PC-3 (cell line): Measurements from ENCODE around the gene CPLX4. TPM values are rescaled to one million over a fixed set of nuclear protein-coding genes. Genes with fewer than 3 reads are reported as not detected.

Experiments used
- ATAC-seq: fragments of 200-7000 bp; cut with Tn5 transposase; 2 replicates; pipeline ENCODE4 v1.9.1; 2020; ENCODE audit warnings: mild to moderate bottlenecking, moderate library complexity
- BruUV-seq: library from RNA; stranded (reverse); fragments of 400-500 nt; replicated peaks from 2 replicates; lab custom pipeline; 2021; lab: Mats Ljungman, UMichigan
- CTCF ChIA-PET: fragments of 300-600 bp; sonication (Branson Sonifier 250); formaldehyde crosslinking; loops from one replicate; lab custom pipeline; 2022; ENCODE audit warnings: antibody characterized with exemption; lab: Charles Lee
- POLR2A ChIA-PET: fragments of 300-600 bp; sonication (Branson Sonifier 250); formaldehyde crosslinking; loops from one replicate; lab custom pipeline; 2022; ENCODE audit warnings: antibody characterized with exemption; ENCODE audit not compliant: unreplicated experiment; lab: Charles Lee
- DNase-seq: peaks from one replicate; pipeline ENCODE4 v3.0.0-alpha.2; 2015
- H2AFZ ChIP-seq: fragments of 300-600 bp; sonication (generic); 2 replicates; pipeline ENCODE4 v1.6.0; 2016; ENCODE audit warnings: antibody characterized with exemption, low read length
- H3F3A ChIP-seq: fragments of 300-600 bp; sonication (generic); one replicate; pipeline ENCODE4 v1.6.0; 2017; ENCODE audit warnings: antibody characterized with exemption, low read length, control low read depth, mild to moderate bottlenecking; ENCODE audit not compliant: unreplicated experiment
- H3K27ac ChIP-seq: fragments of 300-600 bp; sonication (generic); 2 replicates; pipeline ENCODE4 v1.5.1; 2016; ENCODE audit warnings: mild to moderate bottlenecking, low read length
- H3K27me3 ChIP-seq: fragments of 300-600 bp; sonication (generic); 2 replicates; pipeline ENCODE4 v1.6.1; 2016; ENCODE audit warnings: low read length, mixed read lengths
- H3K36me3 ChIP-seq: fragments of 300-600 bp; sonication (generic); 2 replicates; pipeline ENCODE4 v1.6.1; 2016; ENCODE audit warnings: low read depth, mixed run types, low read length, mixed read lengths
- H3K4me1 ChIP-seq: fragments of 300-600 bp; sonication (generic); 2 replicates; pipeline ENCODE4 v1.5.1; 2016; ENCODE audit warnings: low read length; ENCODE audit not compliant: insufficient read depth
- H3K4me2 ChIP-seq: fragments of 300-600 bp; sonication (generic); 2 replicates; pipeline ENCODE4 v1.6.0; 2016; ENCODE audit warnings: low read length
- H3K4me3 ChIP-seq: fragments of 300-600 bp; sonication (generic); 2 replicates; pipeline ENCODE4 v1.5.1; 2016; ENCODE audit warnings: mild to moderate bottlenecking, low read length, mixed read lengths
- H3K79me2 ChIP-seq: fragments of 300-600 bp; sonication (generic); 2 replicates; pipeline ENCODE4 v1.6.1; 2017; ENCODE audit warnings: low read length, mixed read lengths
- H3K9ac ChIP-seq: fragments of 300-600 bp; sonication (generic); 2 replicates; pipeline ENCODE4 v1.6.0; 2016; ENCODE audit warnings: mild to moderate bottlenecking, low read length
- H3K9me2 ChIP-seq: fragments of 300-600 bp; sonication (generic); replicated peaks from 2 replicates; pipeline ENCODE4 v1.6.1; 2016; ENCODE audit warnings: mixed run types, low read length, mixed read lengths
- H3K9me3 ChIP-seq: fragments of 300-600 bp; sonication (generic); 2 replicates; pipeline ENCODE4 v1.6.1; 2016; ENCODE audit warnings: low read length, mixed read lengths
- H4K20me1 ChIP-seq: fragments of 300-600 bp; sonication (generic); 2 replicates; pipeline ENCODE4 v1.6.1; 2016; ENCODE audit warnings: low read length, mixed read lengths
- EZH2 ChIP-seq: fragments of 300-600 bp; sonication (generic); IDR thresholded peaks from one replicate; pipeline ENCODE4 v1.6.1; 2017; ENCODE audit warnings: antibody characterized with exemption, mild to moderate bottlenecking, low read length; ENCODE audit not compliant: unreplicated experiment
- EZH2phosphoT487 ChIP-seq: fragments of 300-600 bp; sonication (generic); IDR thresholded peaks from 2 replicates; pipeline ENCODE4 v1.6.1; 2018; ENCODE audit warnings: mild to moderate bottlenecking, antibody characterized with exemption, low read length, borderline replicate concordance
- intact Hi-C: fragments of 100-400 bp; cut with micrococcal nuclease; formaldehyde crosslinking; loops from 2 replicates; pipeline ENCODE4 v1.9.0; 2023
- total RNA-seq: library from RNA; depleted of rRNA; stranded (reverse); fragments of >200 nt; gene quantifications from 2 replicates; pipeline ENCODE4 v1.2.3, GENCODE V29; 2014
- TF ChIP-seq, protein P1 (sequence below): fragments of 300-600 bp; sonication (generic); conservative IDR thresholded peaks from 2 replicates; pipeline ENCODE4 v1.5.1; 2017; ENCODE audit warnings: antibody characterized with exemption, low read depth, mild to moderate bottlenecking, low read length

Gene CPLX4
- total RNA-seq, 1 experiment from 2014 or later, result not detected

DNA sequence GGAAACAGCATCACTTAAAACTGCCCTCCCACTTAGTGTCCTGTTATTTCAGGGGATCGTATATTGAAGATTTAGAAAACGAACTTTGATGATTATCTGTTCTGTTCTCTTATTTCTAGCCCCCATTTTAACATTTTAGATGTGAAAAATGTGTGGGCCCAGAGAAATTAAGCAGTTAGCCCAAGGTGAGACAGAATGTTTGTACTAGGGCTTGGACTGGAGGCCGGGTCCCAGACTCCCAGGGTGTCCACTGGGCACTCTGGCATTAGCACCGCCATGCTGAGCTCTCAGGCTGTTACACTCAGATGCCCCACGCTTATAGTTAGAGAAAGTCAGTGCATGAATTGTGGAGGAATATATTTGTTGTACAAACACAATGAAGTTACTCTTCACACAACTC is 39.7 kb downstream of the CPLX4 start:
- Histone ChIP-seq H3K36me3 (no peaks in the 10 kb centered on the region), H3K27me3 (peaks cover 27% of the 10 kb centered on the region), H3K4me2 (no peak overlapping the region), H3K9me3 (no peaks in the 10 kb centered on the region), H3K9ac (no peak overlapping the region), H3F3A (no peaks in the 10 kb centered on the region), H3K9me2 (no peaks in the 10 kb centered on the region), H3K79me2 (no peaks in the 10 kb centered on the region), H2AFZ (no peak overlapping the region), H3K4me1 (no peaks in the 10 kb centered on the region), H4K20me1 (no peaks in the 10 kb centered on the region), H3K27ac (no peak overlapping the region), H3K4me3 (no peak overlapping the region)
- ChIA-PET POLR2A (no interaction called here), CTCF (interaction anchor here (0.6 kb wide), 1 partner anchor 124 kb away, joined by 3 read pairs; no protein-coding TSS in a partner anchor)
- ATAC-seq, result no peak
- TF ChIP-seq, protein P1, sequence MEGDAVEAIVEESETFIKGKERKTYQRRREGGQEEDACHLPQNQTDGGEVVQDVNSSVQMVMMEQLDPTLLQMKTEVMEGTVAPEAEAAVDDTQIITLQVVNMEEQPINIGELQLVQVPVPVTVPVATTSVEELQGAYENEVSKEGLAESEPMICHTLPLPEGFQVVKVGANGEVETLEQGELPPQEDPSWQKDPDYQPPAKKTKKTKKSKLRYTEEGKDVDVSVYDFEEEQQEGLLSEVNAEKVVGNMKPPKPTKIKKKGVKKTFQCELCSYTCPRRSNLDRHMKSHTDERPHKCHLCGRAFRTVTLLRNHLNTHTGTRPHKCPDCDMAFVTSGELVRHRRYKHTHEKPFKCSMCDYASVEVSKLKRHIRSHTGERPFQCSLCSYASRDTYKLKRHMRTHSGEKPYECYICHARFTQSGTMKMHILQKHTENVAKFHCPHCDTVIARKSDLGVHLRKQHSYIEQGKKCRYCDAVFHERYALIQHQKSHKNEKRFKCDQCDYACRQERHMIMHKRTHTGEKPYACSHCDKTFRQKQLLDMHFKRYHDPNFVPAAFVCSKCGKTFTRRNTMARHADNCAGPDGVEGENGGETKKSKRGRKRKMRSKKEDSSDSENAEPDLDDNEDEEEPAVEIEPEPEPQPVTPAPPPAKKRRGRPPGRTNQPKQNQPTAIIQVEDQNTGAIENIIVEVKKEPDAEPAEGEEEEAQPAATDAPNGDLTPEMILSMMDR, result no peak
- no peak for TF ChIP-seq EZH2
- TF ChIP-seq EZH2phosphoT487, result no peak
- intact Hi-C loops, result no loop called here
- no TSS peak for BruUV-seq
- DNase-seq, result no peak

DNA sequence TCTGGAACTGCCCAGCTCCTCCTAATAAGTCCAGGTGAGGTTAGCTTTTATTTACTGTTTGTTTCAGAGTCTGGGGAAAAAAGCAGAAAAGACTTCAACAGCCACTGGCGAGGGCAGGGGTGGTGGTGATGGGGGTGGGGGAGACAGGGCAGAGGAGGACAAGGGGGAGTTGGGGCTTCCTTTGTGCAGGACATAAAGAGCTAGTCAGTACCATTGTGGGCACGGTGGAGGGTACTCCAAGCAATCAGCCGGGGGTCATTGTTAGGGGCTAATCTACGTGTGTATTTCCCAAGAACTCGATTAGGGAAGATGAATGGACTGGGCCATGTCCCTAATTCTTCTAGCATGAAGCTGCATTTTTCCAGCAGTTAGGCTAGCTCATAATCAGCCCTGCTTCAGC is 42.4 kb downstream of the CPLX4 start:
- H3K9me3 ChIP-seq, result no peaks in the 10 kb centered on the region
- H4K20me1 ChIP-seq, result no peaks in the 10 kb centered on the region
- ChIA-PET POLR2A (interaction anchor here (0.7 kb wide), 1 partner anchor 1382 kb away, joined by 3 read pairs; no protein-coding TSS in a partner anchor), CTCF (no interaction called here)
- TF ChIP-seq EZH2, result no peak
- TF ChIP-seq EZH2phosphoT487, result no peak
- TF ChIP-seq, protein P1, result no peak
- H3K4me3 ChIP-seq, result no peak overlapping the region
- H3K9me2 ChIP-seq, result no peaks in the 10 kb centered on the region
- no peaks in the 10 kb centered on the region for H3F3A ChIP-seq
- H3K27ac ChIP-seq, result no peak overlapping the region
- peaks cover 33% of the 10 kb centered on the region for H3K27me3 ChIP-seq
- DNase-seq (no peak), ATAC-seq (no peak)
- no peaks in the 10 kb centered on the region for H3K36me3 ChIP-seq
- H3K79me2 ChIP-seq, result no peaks in the 10 kb centered on the region
- no peaks in the 10 kb centered on the region for H3K4me1 ChIP-seq
- no peak overlapping the region for H3K9ac ChIP-seq
- BruUV-seq, result no TSS peak
- H2AFZ ChIP-seq, result no peak overlapping the region
- H3K4me2 ChIP-seq, result no peak overlapping the region
- intact Hi-C loops, result no loop called here

GRCh38 chr18:59275406-59275949 is 43.0 kb downstream of the CPLX4 start:
- TF ChIP-seq EZH2phosphoT487 (no peak), EZH2 (no peak)
- TF ChIP-seq, protein P1, result no peak
- Histone ChIP-seq H3K27ac (no peak overlapping the region), H3K4me3 (no peak overlapping the region), H3K4me1 (no peaks in the 10 kb centered on the region), H4K20me1 (no peaks in the 10 kb centered on the region), H3K4me2 (no peak overlapping the region), H3K9me2 (no peaks in the 10 kb centered on the region), H3F3A (no peaks in the 10 kb centered on the region), H2AFZ (no peak overlapping the region), H3K79me2 (no peaks in the 10 kb centered on the region), H3K9ac (no peak overlapping the region), H3K36me3 (no peaks in the 10 kb centered on the region), H3K27me3 (peaks cover 38% of the 10 kb centered on the region), H3K9me3 (no peaks in the 10 kb centered on the region)
- ChIA-PET CTCF (no interaction called here), POLR2A (interaction anchor here (0.7 kb wide), 1 partner anchor 13 kb away, joined by 8 read pairs; no protein-coding TSS in a partner anchor)
- intact Hi-C loops, result no loop called here
- DNase-seq (no peak), ATAC-seq (no peak)
- no TSS peak for BruUV-seq
